Loucy (cell line): Measurements from ENCODE around the gene SHLD1.

Source experiments
- H2AFZ ChIP-seq: fragments of 200-600 bp; sonication (generic); 2 replicates; pipeline ENCODE4 v1.6.0; 2016; ENCODE audit warnings: antibody characterized with exemption, mild to moderate bottlenecking, low read length, moderate library complexity
- H3F3A ChIP-seq: fragments of 200-600 bp; 2 replicates; pipeline ENCODE4 v1.6.0; 2016; ENCODE audit warnings: antibody characterized with exemption, low read depth, mild to moderate bottlenecking
- H3K27me3 ChIP-seq: fragments of 200-600 bp; sonication (generic); 2 replicates; pipeline ENCODE4 v1.6.1; 2014; ENCODE audit warnings: low read length, mild to moderate bottlenecking; ENCODE audit not compliant: insufficient read depth, poor library complexity, severe bottlenecking
- H3K36me3 ChIP-seq: fragments of 200-600 bp; sonication (generic); 2 replicates; pipeline ENCODE4 v1.6.1; 2016; ENCODE audit warnings: low read length; ENCODE audit not compliant: insufficient read depth
- H3K4me1 ChIP-seq: fragments of 200-600 bp; sonication (generic); 2 replicates; pipeline ENCODE4 v1.5.1; 2014; ENCODE audit warnings: low read length, mild to moderate bottlenecking; ENCODE audit not compliant: insufficient read depth, poor library complexity, severe bottlenecking
- H3K4me2 ChIP-seq: fragments of 200-600 bp; sonication (generic); 2 replicates; pipeline ENCODE4 v1.6.0; 2014; ENCODE audit warnings: antibody characterized with exemption, low read length, low read depth, mild to moderate bottlenecking; ENCODE audit not compliant: poor library complexity, severe bottlenecking
- H3K4me3 ChIP-seq: fragments of 200-600 bp; sonication (generic); 2 replicates; pipeline ENCODE4 v1.5.1; 2014; ENCODE audit warnings: low read length, mild to moderate bottlenecking, mixed read lengths; ENCODE audit not compliant: poor library complexity, severe bottlenecking
- H3K79me2 ChIP-seq: fragments of 200-600 bp; sonication (generic); 2 replicates; pipeline ENCODE4 v1.6.1; 2014; ENCODE audit warnings: low read length; ENCODE audit not compliant: insufficient read depth
- H3K9ac ChIP-seq: fragments of 200-600 bp; sonication (generic); 2 replicates; pipeline ENCODE4 v1.6.0; 2014; ENCODE audit warnings: mild to moderate bottlenecking, low read depth, low read length, moderate library complexity; ENCODE audit not compliant: poor library complexity, severe bottlenecking
- H3K9me2 ChIP-seq: fragments of 200-600 bp; sonication (generic); replicated peaks from 2 replicates; pipeline ENCODE4 v1.6.1; 2016; ENCODE audit warnings: low read depth, low read length, mixed read lengths
- H3K9me3 ChIP-seq: fragments of 200-600 bp; sonication (generic); 2 replicates; pipeline ENCODE4 v1.6.1; 2014; ENCODE audit warnings: mild to moderate bottlenecking, antibody characterized with exemption, low read length, low read depth; ENCODE audit not compliant: insufficient read depth
- H4K20me1 ChIP-seq: fragments of 200-600 bp; sonication (generic); 2 replicates; pipeline ENCODE4 v1.6.0; 2014; ENCODE audit warnings: antibody characterized with exemption, low read length, mild to moderate bottlenecking; ENCODE audit not compliant: insufficient read depth, poor library complexity, severe bottlenecking
- CTCF ChIP-seq: fragments of 200-600 bp; sonication (generic); conservative IDR thresholded peaks from 2 replicates; pipeline ENCODE4 v1.5.1; 2014; ENCODE audit warnings: mild to moderate bottlenecking, antibody characterized with exemption, low read length
- EZH2phosphoT487 ChIP-seq: fragments of 200-600 bp; IDR thresholded peaks from 2 replicates; pipeline ENCODE4 v1.6.1; 2018; ENCODE audit warnings: antibody characterized with exemption, mild to moderate bottlenecking, moderate library complexity, borderline replicate concordance

SHLD1 gene

GRCh38 chr20:5845681-5846615, 95.7 kb downstream of the SHLD1 start:
- Histone ChIP-seq H3K9ac (no peak overlapping the region), H3K79me2 (no peaks in the 10 kb centered on the region), H3K4me3 (no peak overlapping the region), H3K27me3 (no peaks in the 10 kb centered on the region), H3K9me3 (no peaks in the 10 kb centered on the region), H2AFZ (no peak overlapping the region), H4K20me1 (peaks cover 3% of the 10 kb centered on the region), H3K9me2 (no peaks in the 10 kb centered on the region), H3K4me1 (peaks cover 28% of the 10 kb centered on the region), H3K36me3 (no peaks in the 10 kb centered on the region), H3K4me2 (no peak overlapping the region), H3F3A (no peaks in the 10 kb centered on the region; the same call in 1 of the 2 replicates)
- TF ChIP-seq EZH2phosphoT487 (no peak), CTCF (no peak)

GRCh38 chr20:5848711-5849505, 98.7 kb downstream of the SHLD1 start:
- Histone ChIP-seq H3K9me3 (no peaks in the 10 kb centered on the region), H3K4me3 (peak overlapping the region; percentile 32), H3K36me3 (no peaks in the 10 kb centered on the region), H4K20me1 (peaks cover 3% of the 10 kb centered on the region), H3K9ac (no peak overlapping the region), H3K79me2 (no peaks in the 10 kb centered on the region), H3K4me1 (peaks cover 25% of the 10 kb centered on the region), H3F3A (no peaks in the 10 kb centered on the region; the same call in 1 of the 2 replicates), H3K27me3 (no peaks in the 10 kb centered on the region), H3K4me2 (peak overlapping the region; percentile 54), H3K9me2 (no peaks in the 10 kb centered on the region), H2AFZ (no peak overlapping the region)
- TF ChIP-seq CTCF (no peak), EZH2phosphoT487 (no peak)

GRCh38 chr20:5855939-5856338, 105.7 kb downstream of the SHLD1 start:
- H3K4me1 ChIP-seq = no peaks in the 10 kb centered on the region
- no peak overlapping the region for H2AFZ ChIP-seq
- H4K20me1 ChIP-seq = no peaks in the 10 kb centered on the region
- H3K9me3 ChIP-seq = no peaks in the 10 kb centered on the region
- no peaks in the 10 kb centered on the region for H3K9me2 ChIP-seq
- H3K9ac ChIP-seq = no peak overlapping the region
- no peaks in the 10 kb centered on the region for H3F3A ChIP-seq
- TF ChIP-seq EZH2phosphoT487 = no peak
- H3K79me2 ChIP-seq = no peaks in the 10 kb centered on the region
- no peaks in the 10 kb centered on the region for H3K27me3 ChIP-seq
- no peak overlapping the region for H3K4me3 ChIP-seq
- H3K4me2 ChIP-seq = no peak overlapping the region
- no peaks in the 10 kb centered on the region for H3K36me3 ChIP-seq
